Liver (tissue), 3 donors: ENCODE measurements around the gene ATXN7L1.

Experiments
- CTCF ChIP-seq: fragments of 150-350 bp; IDR thresholded peaks from 2 replicates; pipeline ENCODE4 v1.5.1; 2017; ENCODE audit warnings: improper control_type of control experiment, low read depth, low read length; ENCODE audit not compliant: missing input control
- MAX ChIP-seq: IDR thresholded peaks from 2 replicates; pipeline ENCODE4 v1.6.1; 2016; ENCODE audit warnings: antibody characterized with exemption
- SP1 ChIP-seq: IDR thresholded peaks from 2 replicates; pipeline ENCODE4 v1.6.1; 2018; ENCODE audit warnings: antibody characterized with exemption, mild to moderate bottlenecking
- donor health status: healthy.
- donor health status: healthy.

GRCh38 chr7:105721571-105722104 lies 154.8 kb downstream of the ATXN7L1 start:
- no peak for TF ChIP-seq CTCF
- no peak for TF ChIP-seq MAX
- TF ChIP-seq SP1, result no peak
